ENCODE data around the gene PLA1A. TPM values are rescaled to one million over a fixed set of nuclear protein-coding genes. Genes with fewer than 3 reads are reported as not detected.

PLA1A gene
- total and polyA plus RNA-seq, 2 donors (not counting 1 experiment from before 2014, with no cell fraction given) = 0.27 to 0.28 TPM

DNA sequence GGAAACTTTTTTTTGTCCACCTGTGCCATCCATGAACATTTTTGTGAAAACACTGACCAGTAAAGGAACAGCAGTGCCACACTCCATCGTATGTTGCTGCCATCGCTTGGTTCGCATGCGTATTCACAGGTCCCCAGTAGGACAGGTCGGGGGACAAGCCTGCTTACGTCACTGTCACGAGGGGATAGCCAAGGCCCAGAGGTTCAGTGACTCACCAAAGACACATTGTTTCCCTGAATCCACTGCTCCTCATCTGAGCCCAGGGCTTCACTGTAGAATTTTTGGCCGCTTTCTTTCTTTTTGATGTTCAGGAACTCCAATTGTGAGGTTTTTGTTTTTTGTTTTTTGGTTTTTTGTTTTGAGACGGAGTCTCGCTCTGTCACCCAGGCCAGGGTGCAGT, 12.5 kb upstream of the PLA1A start:
- H4K20me1 ChIP-seq (ENCODE audit: control insufficient read depth, insufficient read depth, low read length, poor library complexity, severe bottlenecking) = no peaks in the 10 kb centered on the region
- H3K27me3 ChIP-seq (replicated peaks in 1 of 4; ENCODE audit: control extremely low read depth in 1 of 4, control insufficient read depth in 3 of 4, insufficient read depth in 4 of 4, low read length in 3 of 4) = no peaks in the 10 kb centered on the region
- H3K4me2 ChIP-seq (replicated peaks; ENCODE audit: low read depth, low read length, poor library complexity, severe bottlenecking) = no peak overlapping the region
- Mint-ChIP-seq H3K4me1 (peaks cover 58% of the 10 kb centered on the region), H3K9me3 (ENCODE audit: insufficient read depth) (no peaks in the 10 kb centered on the region), H3K27ac (peak overlapping the region; percentile 26), H3K4me3 (no peak overlapping the region), H3K27me3 (no peaks in the 10 kb centered on the region)
- ChIA-PET POLR2A (no interaction called here), CTCF (interaction anchor here (1.0 kb wide), 1 partner anchor 12 kb away, joined by 4 read pairs; no protein-coding TSS in a partner anchor)
- H3K9ac ChIP-seq (ENCODE audit: low read length) = no peak overlapping the region
- peaks cover 0 to 11% of the 10 kb centered on the region in 2 experiments for H3K36me3 ChIP-seq (replicated peaks in 1 of 2; ENCODE audit: control extremely low read depth in 1 of 2, control insufficient read depth in 1 of 2, extremely low read depth in 1 of 2, insufficient read depth in 2 of 2, low read length in 1 of 2)
- no peaks in the 10 kb centered on the region for H3K79me2 ChIP-seq (ENCODE audit: control insufficient read depth, insufficient read depth, low read length)
- H3K4me1 ChIP-seq (ENCODE audit: control insufficient read depth in 2 of 2, insufficient read depth in 2 of 2, low read length in 2 of 2) = peaks cover 30 to 33% of the 10 kb centered on the region in 2 donors
- intact Hi-C loops (cut with micrococcal nuclease) = loop anchor here (5.0 kb wide), 2 partner anchors 38 to 42 kb away; no protein-coding TSS in a partner anchor
- DNase-seq (no peak), ATAC-seq (ENCODE audit: low read depth) (no peak)
- H3K27ac ChIP-seq (ENCODE audit: low read length in 2 of 2) = no peak overlapping the region
- 98% methylated on average over 7 of the region's 10 CpGs for WGBS (ENCODE audit: insufficient coverage)
- no peak overlapping the region for H2AFZ ChIP-seq (ENCODE audit: insufficient read depth, low read depth, low read length, poor library complexity, severe bottlenecking)
- TF ChIP-seq, protein P1, sequence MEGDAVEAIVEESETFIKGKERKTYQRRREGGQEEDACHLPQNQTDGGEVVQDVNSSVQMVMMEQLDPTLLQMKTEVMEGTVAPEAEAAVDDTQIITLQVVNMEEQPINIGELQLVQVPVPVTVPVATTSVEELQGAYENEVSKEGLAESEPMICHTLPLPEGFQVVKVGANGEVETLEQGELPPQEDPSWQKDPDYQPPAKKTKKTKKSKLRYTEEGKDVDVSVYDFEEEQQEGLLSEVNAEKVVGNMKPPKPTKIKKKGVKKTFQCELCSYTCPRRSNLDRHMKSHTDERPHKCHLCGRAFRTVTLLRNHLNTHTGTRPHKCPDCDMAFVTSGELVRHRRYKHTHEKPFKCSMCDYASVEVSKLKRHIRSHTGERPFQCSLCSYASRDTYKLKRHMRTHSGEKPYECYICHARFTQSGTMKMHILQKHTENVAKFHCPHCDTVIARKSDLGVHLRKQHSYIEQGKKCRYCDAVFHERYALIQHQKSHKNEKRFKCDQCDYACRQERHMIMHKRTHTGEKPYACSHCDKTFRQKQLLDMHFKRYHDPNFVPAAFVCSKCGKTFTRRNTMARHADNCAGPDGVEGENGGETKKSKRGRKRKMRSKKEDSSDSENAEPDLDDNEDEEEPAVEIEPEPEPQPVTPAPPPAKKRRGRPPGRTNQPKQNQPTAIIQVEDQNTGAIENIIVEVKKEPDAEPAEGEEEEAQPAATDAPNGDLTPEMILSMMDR (IDR thresholded peaks at IDR 0.05) = no peak
- no peak for TF ChIP-seq EZH2 (IDR thresholded peaks at IDR 0.05; ENCODE audit: borderline replicate concordance, insufficient read depth, low read depth, low read length, poor library complexity, severe bottlenecking)
- no peak overlapping the region for H3K4me3 ChIP-seq (ENCODE audit: control extremely low read depth in 1 of 5, extremely low read depth in 1 of 5, insufficient read depth in 1 of 5, low read depth in 2 of 5, low read length in 4 of 5)
- peaks cover 0 to 2% (median 0%) of the 10 kb centered on the region in 3 donors for H3K9me3 ChIP-seq (ENCODE audit: control extremely low read depth in 1 of 3, control insufficient read depth in 2 of 3, insufficient read depth in 1 of 3, low read length in 2 of 3)

DNA sequence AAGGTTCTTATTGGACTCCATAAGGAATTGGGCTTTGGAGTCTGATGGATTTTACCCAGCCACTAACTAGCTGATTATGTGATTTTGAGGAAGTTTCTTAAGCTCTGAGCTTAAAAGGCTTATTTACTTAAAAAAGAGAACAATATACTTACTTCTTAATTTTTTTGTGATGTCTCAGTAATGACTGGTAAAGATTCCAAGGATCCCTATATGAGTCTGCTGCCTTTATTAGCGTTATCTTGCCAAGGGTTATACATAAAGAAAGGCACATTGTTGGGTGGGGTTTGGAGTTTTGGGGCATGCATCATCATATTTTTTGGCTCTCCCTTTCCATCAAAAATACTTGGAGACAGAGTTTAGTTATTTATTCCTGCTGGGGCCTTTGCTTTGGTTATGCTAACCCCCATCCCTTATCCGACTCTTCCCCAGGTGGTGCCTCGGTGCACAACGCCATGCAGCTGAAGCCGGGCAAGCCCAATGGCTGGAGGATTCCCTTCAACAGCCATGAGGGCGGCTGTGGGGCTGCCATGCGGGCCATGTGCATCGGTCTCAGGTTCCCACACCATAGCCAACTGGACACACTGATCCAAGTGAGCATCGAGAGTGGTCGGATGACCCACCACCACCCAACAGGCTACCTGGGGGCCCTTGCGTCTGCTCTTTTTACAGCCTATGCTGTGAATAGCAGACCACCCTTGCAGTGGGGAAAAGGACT, 11.7 kb upstream of the PLA1A start:
- peaks cover 0 to 14% of the 10 kb centered on the region in 2 experiments for H3K36me3 ChIP-seq (replicated peaks in 1 of 2; ENCODE audit: control extremely low read depth in 1 of 2, control insufficient read depth in 1 of 2, extremely low read depth in 1 of 2, insufficient read depth in 2 of 2, low read length in 1 of 2)
- H3K79me2 ChIP-seq (ENCODE audit: control insufficient read depth, insufficient read depth, low read length) = no peaks in the 10 kb centered on the region
- H3K27me3 ChIP-seq (replicated peaks in 1 of 4; ENCODE audit: control extremely low read depth in 1 of 4, control insufficient read depth in 3 of 4, insufficient read depth in 4 of 4, low read length in 3 of 4) = no peaks in the 10 kb centered on the region
- peaks cover 0 to 5% (median 4%) of the 10 kb centered on the region in 3 donors for H3K9me3 ChIP-seq (ENCODE audit: control extremely low read depth in 1 of 3, control insufficient read depth in 2 of 3, insufficient read depth in 1 of 3, low read length in 2 of 3)
- ATAC-seq (ENCODE audit: low read depth) (no peak), DNase-seq (no peak)
- H3K27ac ChIP-seq (ENCODE audit: low read length in 2 of 2) = no peak overlapping the region
- H2AFZ ChIP-seq (ENCODE audit: insufficient read depth, low read depth, low read length, poor library complexity, severe bottlenecking) = no peak overlapping the region
- Mint-ChIP-seq H3K27me3 (no peaks in the 10 kb centered on the region), H3K4me3 (no peak overlapping the region), H3K27ac (peak overlapping the region; percentile 55), H3K4me1 (peaks cover 53% of the 10 kb centered on the region), H3K9me3 (ENCODE audit: insufficient read depth) (no peaks in the 10 kb centered on the region)
- over 99% methylated on average over 10 of the region's 11 CpGs for WGBS (ENCODE audit: insufficient coverage)
- no peaks in the 10 kb centered on the region for H4K20me1 ChIP-seq (ENCODE audit: control insufficient read depth, insufficient read depth, low read length, poor library complexity, severe bottlenecking)
- H3K4me1 ChIP-seq (ENCODE audit: control insufficient read depth in 2 of 2, insufficient read depth in 2 of 2, low read length in 2 of 2) = peaks cover 25 to 28% of the 10 kb centered on the region in 2 donors
- intact Hi-C loops (cut with micrococcal nuclease) = loop anchor here (5.0 kb wide), 2 partner anchors 39 to 41 kb away; no protein-coding TSS in a partner anchor
- TF ChIP-seq, protein P1 (IDR thresholded peaks at IDR 0.05) = no peak
- TF ChIP-seq EZH2 (IDR thresholded peaks at IDR 0.05; ENCODE audit: borderline replicate concordance, insufficient read depth, low read depth, low read length, poor library complexity, severe bottlenecking) = no peak
- CTCF ChIA-PET = no interaction called here
- no peak overlapping the region for H3K9ac ChIP-seq (ENCODE audit: low read length)
- POLR2A ChIA-PET = no interaction called here
- H3K4me3 ChIP-seq (ENCODE audit: control extremely low read depth in 1 of 5, extremely low read depth in 1 of 5, insufficient read depth in 1 of 5, low read depth in 2 of 5, low read length in 4 of 5) = no peak overlapping the region
- no peak overlapping the region for H3K4me2 ChIP-seq (replicated peaks; ENCODE audit: low read depth, low read length, poor library complexity, severe bottlenecking)
